A673 (cell line): Measurements from ENCODE around the gene CX3CL1. TPM values are rescaled to one million over a fixed set of nuclear protein-coding genes. Genes with fewer than 3 reads are reported as not detected.

ENCODE experiments used
- BruUV-seq: library from RNA; stranded (reverse); fragments of 400-500 nt; replicated peaks from 2 replicates; lab custom pipeline; 2021; lab: Mats Ljungman, UMichigan
- CTCF ChIA-PET: fragments of 300-600 bp; sonication (Branson Sonifier 250); formaldehyde crosslinking; loops from one replicate; lab custom pipeline; 2022; ENCODE audit warnings: antibody characterized with exemption; lab: Charles Lee
- POLR2A ChIA-PET: fragments of 300-600 bp; sonication (Branson Sonifier 250); formaldehyde crosslinking; loops from one replicate; lab custom pipeline; 2022; ENCODE audit warnings: antibody characterized with exemption; ENCODE audit not compliant: low non-redundant PET; lab: Charles Lee
- DNase-seq: peaks from one replicate; pipeline ENCODE4 v3.0.0-alpha.2; 2015; ENCODE audit warnings: low spot score
- H3K27ac ChIP-seq: fragments of 200-600 bp; sonication (generic); 2 replicates; pipeline ENCODE4 v1.5.1; 2016; ENCODE audit warnings: mixed run types, low read depth, mild to moderate bottlenecking, mixed read lengths, antibody characterized with exemption, low read length; ENCODE audit not compliant: poor library complexity, severe bottlenecking
- H3K27me3 ChIP-seq: fragments of 200-600 bp; sonication (generic); replicated peaks from 2 replicates; pipeline ENCODE4 v1.6.1; 2017; ENCODE audit warnings: mixed run types, low read depth, mild to moderate bottlenecking, mixed read lengths, antibody characterized with exemption, low read length; ENCODE audit not compliant: insufficient read depth, poor library complexity
- H3K36me3 ChIP-seq: fragments of 200-600 bp; sonication (generic); 2 replicates; pipeline ENCODE4 v1.6.1; 2016; ENCODE audit warnings: mixed run types, mild to moderate bottlenecking, mixed read lengths, antibody characterized with exemption, low read length; ENCODE audit not compliant: insufficient read depth, poor library complexity, severe bottlenecking
- H3K4me1 ChIP-seq: fragments of 200-600 bp; sonication (generic); 2 replicates; pipeline ENCODE4 v1.6.1; 2017; ENCODE audit warnings: mixed run types, mild to moderate bottlenecking, mixed read lengths, antibody characterized with exemption, low read length; ENCODE audit not compliant: insufficient read depth, poor library complexity, severe bottlenecking
- H3K4me3 ChIP-seq: fragments of 200-600 bp; sonication (generic); 2 replicates; pipeline ENCODE4 v1.5.1; 2016; ENCODE audit warnings: low read depth, mixed run types, mild to moderate bottlenecking, mixed read lengths, low read length; ENCODE audit not compliant: poor library complexity, severe bottlenecking
- H3K9me3 ChIP-seq: fragments of 200-600 bp; sonication (generic); 2 replicates; pipeline ENCODE4 v1.6.1; 2016; ENCODE audit warnings: mixed run types, low read depth, mild to moderate bottlenecking, mixed read lengths, antibody characterized with exemption, low read length; ENCODE audit not compliant: poor library complexity, severe bottlenecking
- EZH2 ChIP-seq: fragments of 200-600 bp; sonication (generic); IDR thresholded peaks from 2 replicates; pipeline ENCODE4 v1.6.1; 2017; ENCODE audit warnings: borderline replicate concordance, low read depth, mild to moderate bottlenecking, mixed read lengths, antibody characterized with exemption, low read length; ENCODE audit not compliant: poor library complexity, severe bottlenecking
- intact Hi-C: fragments of 100-400 bp; cut with micrococcal nuclease; formaldehyde crosslinking; loops from one replicate; pipeline ENCODE4 v1.10.0; 2022; ENCODE audit not compliant: unreplicated experiment
- total RNA-seq: library from RNA; stranded (reverse); gene quantifications from 2 replicates; pipeline ENCODE4 v1.2.3, GENCODE V29; 2021
- TF ChIP-seq, protein P1 (sequence below): fragments of 300-800, 200-600 bp; sonication (generic); conservative IDR thresholded peaks from 2 replicates; pipeline ENCODE4 v1.5.1; 2017; ENCODE audit warnings: low read depth, mild to moderate bottlenecking, antibody characterized with exemption, low read length, moderate library complexity, mixed read lengths

Gene CX3CL1
- total RNA-seq, 1 experiment from 2014 or later, result not detected

- DNase-seq, result no peak
- BruUV-seq, result no TSS peak
- POLR2A ChIA-PET, result no interaction called here
- Histone ChIP-seq H3K36me3 (no peaks in the 10 kb centered on the region), H3K4me1 (peaks cover 4% of the 10 kb centered on the region), H3K27ac (no peak overlapping the region), H3K27me3 (no peaks in the 10 kb centered on the region), H3K4me3 (no peak overlapping the region), H3K9me3 (no peaks in the 10 kb centered on the region)
- CTCF ChIA-PET, result no interaction called here
- TF ChIP-seq EZH2, result no peak
- TF ChIP-seq, protein P1, sequence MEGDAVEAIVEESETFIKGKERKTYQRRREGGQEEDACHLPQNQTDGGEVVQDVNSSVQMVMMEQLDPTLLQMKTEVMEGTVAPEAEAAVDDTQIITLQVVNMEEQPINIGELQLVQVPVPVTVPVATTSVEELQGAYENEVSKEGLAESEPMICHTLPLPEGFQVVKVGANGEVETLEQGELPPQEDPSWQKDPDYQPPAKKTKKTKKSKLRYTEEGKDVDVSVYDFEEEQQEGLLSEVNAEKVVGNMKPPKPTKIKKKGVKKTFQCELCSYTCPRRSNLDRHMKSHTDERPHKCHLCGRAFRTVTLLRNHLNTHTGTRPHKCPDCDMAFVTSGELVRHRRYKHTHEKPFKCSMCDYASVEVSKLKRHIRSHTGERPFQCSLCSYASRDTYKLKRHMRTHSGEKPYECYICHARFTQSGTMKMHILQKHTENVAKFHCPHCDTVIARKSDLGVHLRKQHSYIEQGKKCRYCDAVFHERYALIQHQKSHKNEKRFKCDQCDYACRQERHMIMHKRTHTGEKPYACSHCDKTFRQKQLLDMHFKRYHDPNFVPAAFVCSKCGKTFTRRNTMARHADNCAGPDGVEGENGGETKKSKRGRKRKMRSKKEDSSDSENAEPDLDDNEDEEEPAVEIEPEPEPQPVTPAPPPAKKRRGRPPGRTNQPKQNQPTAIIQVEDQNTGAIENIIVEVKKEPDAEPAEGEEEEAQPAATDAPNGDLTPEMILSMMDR, result no peak
- intact Hi-C loops, result no loop called here
Measured at GRCh38 chr16:57385083-57385482, 12.8 kb downstream of the CX3CL1 start.

DNA sequence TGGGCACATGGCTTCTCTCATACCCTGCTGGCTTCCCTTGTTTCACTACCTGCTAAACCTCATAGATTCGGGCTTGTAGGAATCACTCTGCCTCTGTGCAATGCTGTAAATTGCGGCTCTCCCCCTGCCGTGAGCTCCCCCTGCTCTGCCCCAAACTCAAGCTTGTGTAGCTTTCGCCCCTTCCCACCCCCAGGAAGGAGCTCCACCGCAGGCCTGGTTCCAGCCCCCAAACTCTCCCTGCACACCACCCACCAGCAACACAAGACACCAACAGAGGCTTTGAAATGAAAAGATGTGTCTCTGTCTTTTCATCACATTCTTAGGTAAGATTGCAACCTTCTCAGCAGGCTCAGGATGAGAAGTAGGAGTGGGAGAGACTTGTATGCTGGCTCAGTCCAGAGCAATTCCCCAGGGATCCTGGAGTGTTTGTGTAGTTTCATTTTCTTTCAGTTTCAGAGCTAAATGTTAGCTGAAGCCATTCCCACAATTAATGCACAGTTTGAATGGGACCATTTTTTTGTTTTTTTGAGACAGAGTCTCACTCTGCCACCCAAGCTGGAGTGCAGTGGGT, 14.2 kb downstream of the CX3CL1 start:
- no peak overlapping the region for H3K27ac ChIP-seq
- TF ChIP-seq EZH2, result no peak
- TF ChIP-seq, protein P1, result no peak
- peaks cover 4% of the 10 kb centered on the region for H3K4me1 ChIP-seq
- no peaks in the 10 kb centered on the region for H3K27me3 ChIP-seq
- no peak overlapping the region for H3K4me3 ChIP-seq
- intact Hi-C loops, result no loop called here
- H3K36me3 ChIP-seq, result no peaks in the 10 kb centered on the region
- peak; percentile 60 for DNase-seq
- ChIA-PET POLR2A (no interaction called here), CTCF (interaction anchor here (0.5 kb wide), 1 partner anchor 428 kb away, joined by 6 read pairs; no protein-coding TSS in a partner anchor)
- BruUV-seq, result no TSS peak
- no peaks in the 10 kb centered on the region for H3K9me3 ChIP-seq

DNA sequence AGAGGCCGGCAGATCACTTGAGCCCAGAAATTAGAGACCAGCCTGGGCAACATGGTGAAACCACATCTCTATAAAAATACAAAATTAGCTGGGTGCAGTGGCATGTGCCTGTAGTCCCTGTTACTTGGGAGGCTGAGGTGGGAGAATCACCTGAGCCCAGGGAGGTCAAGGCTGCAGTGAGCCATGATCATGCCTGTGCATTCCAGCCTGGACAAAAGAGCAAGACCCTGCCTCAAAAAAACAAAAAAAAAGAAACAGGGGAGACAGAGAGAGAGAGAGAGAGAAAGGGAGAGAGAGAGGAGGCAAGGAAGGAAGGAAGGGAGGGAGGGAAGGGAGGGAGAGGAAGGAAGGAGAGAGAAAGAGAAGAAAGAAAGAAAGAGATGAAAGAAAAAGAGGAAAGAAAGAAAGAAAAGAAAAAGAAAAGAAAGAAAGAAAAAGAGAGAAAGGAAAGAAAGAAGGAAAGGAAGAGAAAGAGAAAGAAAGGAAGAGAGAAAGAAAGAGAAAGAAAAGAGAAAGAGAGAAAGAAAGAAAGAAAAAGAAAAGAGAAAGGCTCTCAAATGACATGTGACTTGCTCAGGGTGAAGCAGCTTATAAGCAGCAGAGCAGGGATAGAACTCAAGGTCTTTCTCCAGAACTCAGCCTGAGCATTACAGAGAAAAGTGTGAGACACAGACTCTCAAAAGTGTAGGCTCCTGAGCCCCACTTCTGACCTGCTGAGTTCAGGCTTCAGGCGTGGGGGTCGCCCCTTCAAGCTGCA, 15.5 kb downstream of the CX3CL1 start:
- no peaks in the 10 kb centered on the region for H3K27me3 ChIP-seq
- peaks cover 4% of the 10 kb centered on the region for H3K4me1 ChIP-seq
- no peak overlapping the region for H3K27ac ChIP-seq
- CTCF ChIA-PET, result no interaction called here
- intact Hi-C loops, result no loop called here
- H3K4me3 ChIP-seq, result no peak overlapping the region
- TF ChIP-seq, protein P1, result no peak
- TF ChIP-seq EZH2, result no peak
- BruUV-seq, result no TSS peak
- POLR2A ChIA-PET, result no interaction called here
- no peaks in the 10 kb centered on the region for H3K9me3 ChIP-seq
- H3K36me3 ChIP-seq, result no peaks in the 10 kb centered on the region
- no peak for DNase-seq
